KOPT-K1 (cell line): ENCODE data around the gene COL25A1.
"Not testable (repeated sequence)": the region's sequence is repeated elsewhere in the genome, so short reads cannot be mapped to it uniquely, and the experiment has no call there.

Experiments used
- H3K27ac ChIP-seq: fragments of 200-600 bp; sonication (generic); 2 replicates; pipeline ENCODE4 v1.5.1; 2016; ENCODE audit warnings: antibody characterized with exemption, mild to moderate bottlenecking, low read depth, low read length; ENCODE audit not compliant: poor library complexity, severe bottlenecking
- H3K36me3 ChIP-seq: fragments of 200-600 bp; sonication (generic); 2 replicates; pipeline ENCODE4 v1.5.1; 2017; ENCODE audit warnings: antibody characterized with exemption, mild to moderate bottlenecking, low read length, moderate library complexity; ENCODE audit not compliant: insufficient read depth
- H3K9me3 ChIP-seq: fragments of 200-600 bp; sonication (generic); 2 replicates; pipeline ENCODE4 v1.5.1; 2017; ENCODE audit warnings: antibody characterized with exemption, low read length, mild to moderate bottlenecking; ENCODE audit not compliant: insufficient read depth, poor library complexity, severe bottlenecking

The COL25A1 gene

GRCh38 chr4:108889696-108890483 is 412.6 kb downstream of the COL25A1 start:
- no peaks in the 10 kb centered on the region for H3K9me3 ChIP-seq
- H3K27ac ChIP-seq = no peak overlapping the region
- H3K36me3 ChIP-seq = no peaks in the 10 kb centered on the region

DNA sequence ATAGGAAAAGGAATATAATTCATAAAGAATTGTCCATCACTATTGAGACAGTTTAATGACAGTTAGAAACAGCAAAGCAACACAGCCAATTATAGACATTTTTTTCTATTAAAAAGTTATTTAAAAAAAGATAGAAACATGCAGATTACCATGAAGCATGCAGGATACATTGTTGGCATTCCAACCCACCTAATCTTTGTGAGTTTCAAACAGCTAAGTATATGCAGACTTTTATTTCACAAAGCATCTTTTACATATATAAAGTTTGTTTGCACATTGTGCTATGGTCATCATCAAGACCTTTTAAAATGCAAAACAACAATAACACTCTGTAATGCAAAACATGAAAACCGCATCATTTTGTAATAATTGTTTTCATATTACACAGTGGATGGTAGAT is 413.7 kb downstream of the COL25A1 start:
- Histone ChIP-seq H3K36me3 (no peaks in the 10 kb centered on the region), H3K9me3 (no peaks in the 10 kb centered on the region), H3K27ac (no peak overlapping the region)

DNA sequence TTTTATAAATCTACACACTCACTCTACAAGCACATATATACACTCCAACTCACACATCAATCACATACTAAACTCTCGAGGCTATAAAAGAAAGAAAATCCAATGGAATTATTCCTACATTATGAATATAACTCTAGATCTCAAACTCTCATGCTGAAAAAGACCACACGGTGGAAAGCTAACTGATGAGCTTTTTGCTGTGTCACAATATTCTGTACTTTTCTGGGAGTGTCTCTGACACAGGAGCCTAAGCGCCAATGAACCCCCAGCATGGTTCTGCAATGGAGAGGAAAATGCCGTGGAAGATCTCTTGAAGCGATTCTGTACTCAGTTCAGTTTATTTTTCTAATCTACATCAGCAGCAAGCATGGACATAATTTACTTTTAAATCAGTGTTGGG is 415.4 kb downstream of the COL25A1 start:
- no peaks in the 10 kb centered on the region for H3K9me3 ChIP-seq
- H3K36me3 ChIP-seq = no peaks in the 10 kb centered on the region
- H3K27ac ChIP-seq = no peak overlapping the region

DNA sequence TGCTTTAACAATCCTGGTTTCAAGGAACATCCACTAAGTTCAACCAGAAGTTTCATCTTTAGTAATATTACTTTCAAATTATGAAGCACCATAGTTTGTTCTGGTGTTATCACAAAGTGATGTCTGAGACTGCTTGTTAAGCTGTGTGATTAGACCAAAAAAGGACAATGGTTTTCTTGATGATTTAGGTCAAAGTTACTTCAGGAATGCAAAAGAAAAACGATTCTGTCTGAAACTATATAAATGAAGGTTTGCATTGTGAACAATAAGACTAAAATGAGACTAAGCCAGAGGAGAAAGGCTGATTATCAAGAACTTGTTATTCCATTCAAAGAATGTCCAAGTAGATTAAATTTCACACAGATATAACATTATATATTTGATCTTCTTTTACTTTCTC is 417.2 kb downstream of the COL25A1 start:
- Histone ChIP-seq H3K9me3 (no peaks in the 10 kb centered on the region), H3K27ac (no peak overlapping the region), H3K36me3 (no peaks in the 10 kb centered on the region)

DNA sequence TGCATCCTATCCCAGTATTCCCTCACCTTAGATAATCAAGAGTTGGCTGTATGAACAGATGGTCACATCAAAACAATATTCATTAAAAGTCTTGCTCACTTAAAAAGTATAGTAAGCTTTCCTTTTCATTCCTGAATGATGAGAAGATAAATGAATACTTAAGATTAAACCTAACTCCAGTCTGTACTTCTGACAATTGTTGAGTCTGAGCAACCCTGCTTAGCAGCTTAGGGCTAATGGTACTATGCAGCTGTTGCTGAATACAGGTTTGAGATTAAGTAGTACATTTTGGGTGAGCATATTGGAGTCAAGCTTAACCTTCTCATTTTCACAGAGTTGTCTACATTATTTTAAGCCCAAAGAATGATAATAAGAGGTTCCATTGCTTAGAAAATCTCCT is 417.9 kb downstream of the COL25A1 start:
- Histone ChIP-seq H3K9me3 (no peaks in the 10 kb centered on the region), H3K36me3 (no peaks in the 10 kb centered on the region), H3K27ac (no peak overlapping the region)

- no peak overlapping the region for H3K27ac ChIP-seq
- H3K9me3 ChIP-seq = no peaks in the 10 kb centered on the region
- H3K36me3 ChIP-seq = no peaks in the 10 kb centered on the region
Measured at GRCh38 chr4:108881986-108882385, 420.5 kb downstream of the COL25A1 start.

GRCh38 chr4:108881190-108881589 is 421.3 kb downstream of the COL25A1 start:
- no peaks in the 10 kb centered on the region for H3K9me3 ChIP-seq
- no peaks in the 10 kb centered on the region for H3K36me3 ChIP-seq
- no peak overlapping the region for H3K27ac ChIP-seq

GRCh38 chr4:108878806-108879205 is 423.7 kb downstream of the COL25A1 start:
- Histone ChIP-seq H3K9me3 (no peaks in the 10 kb centered on the region), H3K27ac (no peak overlapping the region)

GRCh38 chr4:108877821-108878220 is 424.6 kb downstream of the COL25A1 start:
- Histone ChIP-seq H3K9me3 (no peaks in the 10 kb centered on the region), H3K27ac (no peak overlapping the region), H3K36me3 (no peaks in the 10 kb centered on the region)

More at GRCh38 chr4:108878806-108879205, 423.7 kb downstream of the COL25A1 start:
- H3K36me3 ChIP-seq = no peaks in the 10 kb centered on the region

DNA sequence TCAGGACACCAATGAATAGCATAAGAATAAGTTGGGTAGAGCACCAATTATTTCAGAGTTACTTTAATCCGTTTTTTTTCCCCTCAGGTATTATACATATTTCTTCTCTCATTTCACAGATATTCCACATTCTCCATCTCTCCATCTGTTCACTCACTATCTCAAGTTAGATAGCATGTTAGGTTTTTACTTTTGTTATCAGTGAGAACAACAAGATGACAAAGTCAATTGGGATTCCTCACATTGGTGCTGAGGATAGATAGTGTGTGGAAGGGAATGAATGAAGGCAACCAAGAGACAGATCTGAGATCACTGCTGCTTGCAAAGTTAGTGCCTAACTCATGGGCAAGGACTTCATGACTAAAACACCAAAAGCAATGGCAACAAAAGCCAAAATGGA is 427.7 kb downstream of the COL25A1 start:
- Histone ChIP-seq H3K36me3 (no peaks in the 10 kb centered on the region), H3K27ac (no peak overlapping the region), H3K9me3 (no peaks in the 10 kb centered on the region)

DNA sequence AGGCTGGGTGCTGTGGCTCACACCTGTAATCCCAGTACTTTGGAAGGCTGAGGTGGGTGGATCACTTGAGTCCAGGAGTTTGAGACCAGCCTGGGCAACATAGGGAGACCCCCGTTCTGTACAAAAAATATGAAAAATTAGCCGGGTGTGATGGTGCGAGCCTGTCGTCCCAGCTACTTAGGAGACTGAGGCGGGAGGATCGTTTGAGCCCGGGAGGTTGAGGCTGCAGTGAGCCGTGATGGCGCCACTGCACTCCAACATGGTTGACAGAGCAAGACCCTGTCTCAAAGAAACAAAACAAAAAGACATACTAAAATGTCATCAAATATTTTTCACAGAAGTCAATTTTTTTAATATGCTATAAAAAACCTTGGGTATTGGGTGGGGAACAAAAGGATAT is 432.5 kb downstream of the COL25A1 start:
- H3K36me3 ChIP-seq, H3K9me3 ChIP-seq, H3K27ac ChIP-seq: not testable (repeated sequence)

- H3K36me3 ChIP-seq = no peaks in the 10 kb centered on the region
Measured at GRCh38 chr4:108868606-108869227, 433.7 kb downstream of the COL25A1 start.

GRCh38 chr4:108867476-108867875 is 435.0 kb downstream of the COL25A1 start:
- no peak overlapping the region for H3K27ac ChIP-seq
- H3K36me3 ChIP-seq = no peaks in the 10 kb centered on the region
- H3K9me3 ChIP-seq = no peaks in the 10 kb centered on the region

More at GRCh38 chr4:108868606-108869227, 433.7 kb downstream of the COL25A1 start:
- no peaks in the 10 kb centered on the region for H3K9me3 ChIP-seq
- H3K27ac ChIP-seq = no peak overlapping the region

GRCh38 chr4:108861334-108861733 is 441.1 kb downstream of the COL25A1 start:
- Histone ChIP-seq H3K27ac (no peak overlapping the region), H3K36me3 (no peaks in the 10 kb centered on the region), H3K9me3 (no peaks in the 10 kb centered on the region)

- no peaks in the 10 kb centered on the region for H3K9me3 ChIP-seq
- no peaks in the 10 kb centered on the region for H3K36me3 ChIP-seq
- no peak overlapping the region for H3K27ac ChIP-seq
Measured at GRCh38 chr4:108854786-108855185, 447.7 kb downstream of the COL25A1 start.

DNA sequence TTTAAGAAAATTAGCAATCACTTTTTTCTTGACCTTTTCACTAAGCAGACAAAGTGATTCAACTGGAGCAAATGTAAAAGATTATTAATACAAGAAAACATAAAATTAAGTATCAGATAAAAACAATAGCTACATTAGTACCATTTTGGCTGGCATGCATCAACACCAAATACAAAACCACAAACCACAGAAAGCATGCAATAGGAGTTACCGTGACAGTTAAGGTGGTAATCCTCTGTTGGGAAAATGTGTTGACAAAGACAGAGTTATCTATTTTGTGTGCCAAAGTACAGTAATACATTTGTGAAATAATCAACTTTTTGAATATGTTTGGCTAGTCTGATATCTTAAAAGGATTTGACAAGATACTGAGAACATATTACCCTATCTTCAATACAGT is 449.8 kb downstream of the COL25A1 start:
- Histone ChIP-seq H3K36me3 (no peaks in the 10 kb centered on the region), H3K9me3 (no peaks in the 10 kb centered on the region), H3K27ac (peak overlapping the region; percentile 21)
